ENCODE results near the gene CNRIP1.
A peak's percentile ranks its signal among the peaks of the same experiment; 100 is the strongest.
"Not testable (repeated sequence)": the region's sequence is repeated elsewhere in the genome, so short reads cannot be mapped to it uniquely, and the experiment has no call there.

CNRIP1 gene, protein sequence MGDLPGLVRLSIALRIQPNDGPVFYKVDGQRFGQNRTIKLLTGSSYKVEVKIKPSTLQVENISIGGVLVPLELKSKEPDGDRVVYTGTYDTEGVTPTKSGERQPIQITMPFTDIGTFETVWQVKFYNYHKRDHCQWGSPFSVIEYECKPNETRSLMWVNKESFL

DNA sequence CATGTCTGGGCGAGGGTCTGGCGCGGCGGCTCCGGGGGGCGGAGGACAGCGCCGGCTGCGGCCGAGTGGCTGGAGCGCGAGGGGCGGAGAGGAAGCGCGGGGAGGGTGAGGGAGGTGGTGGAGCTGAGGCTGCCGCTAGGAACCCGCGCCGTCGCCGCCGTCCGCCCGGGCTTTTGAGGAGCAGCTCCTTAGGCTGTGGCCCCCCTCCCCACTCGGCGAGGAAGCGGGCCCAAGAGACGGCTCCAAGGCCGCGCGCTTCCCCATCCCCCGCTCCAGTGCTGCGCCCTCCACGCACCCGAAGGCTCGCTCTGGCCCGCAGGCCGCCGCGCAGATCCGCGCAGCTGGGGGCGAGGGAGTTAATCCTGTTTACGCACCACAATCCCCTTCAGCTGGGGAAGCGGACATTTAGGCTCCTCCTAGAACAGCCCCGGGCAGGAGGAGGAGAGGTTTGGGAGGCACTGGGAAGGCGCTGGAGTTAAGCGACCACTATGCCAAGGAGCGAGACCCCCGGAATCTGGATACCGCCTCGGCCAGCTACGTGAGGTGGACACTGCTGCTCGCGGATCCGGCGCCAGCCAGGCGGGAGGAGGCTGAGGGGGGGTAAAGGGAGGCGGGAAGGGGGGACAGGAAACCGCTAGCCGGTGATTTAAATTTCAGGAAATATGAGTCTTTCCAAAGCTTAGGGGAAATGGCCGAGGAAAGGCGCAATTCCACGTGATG is at the start of gene CNRIP1:
TSS of gene CNRIP1 (minus strand) at position 552 of the 720 bp plus-strand sequence. CDS start at position 3, 549 bp downstream.
- DNase-seq = no peak

DNA sequence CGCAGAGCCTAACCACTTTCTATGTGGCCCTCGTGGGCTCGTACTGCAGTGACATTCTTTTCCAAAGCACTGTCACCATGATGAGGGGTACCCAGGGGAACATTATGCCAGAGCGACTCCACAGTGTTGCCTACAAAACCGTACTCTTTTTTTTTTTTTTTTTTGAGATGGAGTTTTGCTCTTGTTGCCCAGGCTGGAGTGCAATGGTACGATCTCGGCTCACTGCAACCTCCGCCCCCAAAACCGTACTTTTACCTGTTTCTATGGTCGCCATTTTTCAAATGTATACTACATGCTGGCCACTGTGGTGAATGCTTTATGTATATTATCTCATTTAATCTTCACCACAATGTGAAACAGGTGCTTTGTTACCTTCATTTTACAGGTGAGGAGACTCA is 49.6 kb upstream of the CNRIP1 start:
- DNase-seq = no peak

DNA sequence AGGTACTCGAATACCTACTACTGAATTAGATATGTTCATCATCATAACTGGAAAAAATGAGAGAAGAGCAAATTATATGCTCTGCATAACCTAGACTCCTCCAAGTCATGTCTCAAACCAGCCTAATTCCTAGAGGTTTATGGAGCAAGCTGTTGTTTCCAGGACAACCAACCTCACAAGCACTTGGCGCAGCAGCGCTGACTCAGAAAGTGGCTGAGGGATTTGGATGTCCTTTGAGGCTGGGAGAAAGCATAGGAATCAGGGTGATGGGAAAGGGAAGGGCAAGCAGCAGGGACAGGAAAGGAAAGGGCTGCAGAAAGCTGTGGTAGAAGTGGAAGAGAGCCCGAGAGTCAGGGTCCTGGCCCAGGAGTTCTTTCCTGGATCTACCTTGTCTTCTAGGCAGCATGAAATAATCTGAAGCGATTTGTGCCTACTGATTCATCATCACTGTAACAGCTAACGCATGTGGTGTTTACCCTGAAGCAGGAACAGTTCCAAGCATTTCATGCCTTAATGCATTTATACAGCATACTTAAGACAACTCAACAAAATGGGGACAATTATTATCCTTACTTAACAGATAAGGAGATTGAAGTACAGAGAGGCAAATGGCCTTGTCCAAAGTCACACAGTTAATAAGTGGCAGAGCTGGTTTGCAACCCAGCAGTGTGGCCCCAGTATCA is 49.0 kb upstream of the CNRIP1 start:
- no peak for DNase-seq

DNA sequence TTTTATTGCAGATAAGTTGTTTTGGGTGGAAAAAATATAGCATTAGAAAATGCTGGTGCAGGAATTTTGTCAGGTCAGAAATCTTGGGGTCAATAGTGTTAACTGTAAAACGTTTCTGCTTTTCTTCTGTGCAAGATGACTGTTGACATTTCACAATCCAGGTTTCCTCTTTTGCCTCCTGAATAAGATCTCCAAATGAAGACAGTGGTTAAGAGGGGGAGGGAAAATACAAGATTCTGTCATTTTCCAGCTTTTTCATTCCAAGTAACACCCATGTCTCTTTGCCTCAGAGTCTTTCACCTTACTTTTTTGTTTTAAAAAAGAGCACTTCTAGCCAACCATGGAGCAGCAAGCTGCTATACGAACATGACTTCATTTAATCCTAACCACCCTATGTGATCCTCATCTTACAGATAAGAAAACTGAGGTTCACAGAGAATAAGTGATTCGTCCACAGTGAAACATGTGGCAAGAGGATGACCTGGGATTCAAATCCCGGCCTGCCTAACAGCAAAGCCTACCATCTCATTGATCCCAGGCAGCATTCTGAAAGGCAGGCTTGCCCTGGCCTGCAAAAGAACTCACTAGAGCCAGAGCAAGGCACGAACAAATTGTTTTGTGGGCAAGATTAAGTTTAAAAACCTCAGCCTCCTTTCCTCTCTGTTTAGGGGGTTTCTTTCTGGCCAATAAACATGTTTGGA is 48.4 kb upstream of the CNRIP1 start:
- no peak for DNase-seq

DNA sequence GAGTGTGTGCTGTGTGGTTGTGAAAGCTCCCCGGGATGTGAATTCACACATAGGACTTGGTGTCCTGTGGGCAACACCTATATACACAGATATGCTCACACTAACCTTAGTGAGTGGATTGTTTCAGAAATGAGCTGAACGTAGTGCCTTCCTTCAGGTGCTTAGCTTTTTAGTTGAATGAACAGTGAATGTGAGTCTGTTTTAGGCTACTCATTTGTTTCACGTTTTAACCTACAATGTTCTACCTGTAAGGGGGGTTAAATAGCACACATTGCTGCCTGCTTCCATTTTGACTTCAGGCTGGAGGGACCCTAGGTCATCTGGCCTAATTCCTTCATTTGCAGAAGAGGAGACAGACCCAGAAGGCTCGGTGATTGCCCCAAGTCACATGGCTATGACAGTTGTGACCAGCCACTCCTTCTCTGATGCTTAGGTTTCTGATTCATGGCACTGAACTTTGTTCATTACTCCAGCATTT is 46.4 kb upstream of the CNRIP1 start:
- no peak for DNase-seq

GRCh38 chr2:68365087-68365486 is 45.3 kb upstream of the CNRIP1 start, which contains the start of gene PLEK:
Gene PLEK, plus strand, starts transcription at chr2:68365282. Its CDS starts 70 bp downstream, at chr2:68365352.
- no peak for DNase-seq

DNA sequence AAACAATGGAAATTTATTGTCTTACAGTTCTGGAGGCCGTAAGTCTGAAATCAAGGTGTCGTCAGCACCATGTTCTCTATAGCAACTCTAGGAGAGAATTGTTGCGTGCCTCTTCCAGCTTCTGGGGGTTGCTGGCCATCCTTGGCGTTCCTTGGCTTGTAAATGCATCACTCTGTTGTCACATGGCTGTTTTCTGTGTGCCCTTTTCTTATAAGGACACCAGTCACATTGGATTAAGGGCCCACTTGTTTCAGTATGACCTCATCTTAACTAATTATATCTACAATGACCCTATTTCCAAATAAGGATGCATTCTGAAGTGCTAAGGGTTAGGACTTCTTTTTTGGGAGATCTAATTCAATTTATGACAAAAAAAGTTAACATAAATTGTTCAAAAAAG is 44.0 kb upstream of the CNRIP1 start:
- no peak for DNase-seq

DNA sequence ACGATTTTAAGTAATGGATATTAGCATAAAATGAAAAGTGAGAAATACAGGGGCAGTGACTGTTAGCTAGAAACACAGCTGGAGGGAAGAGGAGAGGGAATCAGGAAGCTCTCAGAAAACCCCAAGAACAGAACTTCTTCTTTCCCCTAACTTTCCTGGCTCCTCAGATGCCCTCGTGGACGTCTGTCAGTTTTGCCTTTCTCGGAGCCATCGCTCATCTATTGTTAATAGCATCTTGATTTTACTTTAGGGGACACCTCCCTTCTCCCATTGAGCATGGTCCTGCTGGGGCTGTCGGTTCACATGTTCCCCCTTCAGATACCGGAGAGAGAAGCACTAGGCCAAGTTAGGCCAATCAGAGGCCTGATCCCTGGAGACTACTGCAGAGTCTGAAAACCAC is 43.0 kb upstream of the CNRIP1 start:
- no peak for DNase-seq

DNA sequence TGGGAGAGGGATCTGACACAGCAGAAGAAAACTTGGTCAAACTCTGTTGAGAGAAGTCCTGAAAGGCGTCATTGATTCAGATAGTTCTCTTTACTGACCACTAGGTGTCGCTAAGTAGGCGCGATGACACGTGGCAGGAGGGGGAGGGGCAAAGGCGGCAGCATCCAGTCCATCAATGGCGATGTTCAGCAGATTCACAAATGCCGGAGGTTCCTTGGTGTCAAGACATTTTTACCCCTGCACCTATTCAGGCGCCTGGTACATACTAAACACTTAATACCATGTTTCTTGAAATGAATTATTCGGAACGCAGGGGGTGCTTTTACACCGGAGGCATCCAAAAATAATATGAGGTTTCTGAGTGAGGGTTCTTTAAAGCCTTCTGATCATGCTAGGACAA is 42.3 kb upstream of the CNRIP1 start:
- DNase-seq = peak; percentile 87

DNA sequence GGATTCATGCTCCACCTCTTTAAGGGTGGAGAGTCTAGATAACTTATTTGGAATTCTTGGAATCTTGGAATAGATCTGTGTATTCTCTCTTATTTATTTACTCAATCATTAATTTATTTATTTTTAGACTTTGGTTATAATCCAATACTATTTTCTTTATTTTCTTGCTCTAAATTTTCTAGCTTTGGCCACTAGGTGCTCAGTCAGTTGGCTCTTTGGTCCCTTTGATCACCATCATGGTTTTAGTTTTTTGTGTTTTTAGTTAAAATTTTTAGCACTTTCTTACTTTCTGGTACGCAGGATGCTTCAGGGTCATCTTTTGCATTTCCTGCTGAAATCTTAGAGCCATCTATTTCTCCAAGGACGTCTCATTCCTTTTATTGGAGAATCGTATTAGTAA is 40.1 kb upstream of the CNRIP1 start:
- DNase-seq = no peak

- DNase-seq = peak; percentile 26
Observed at GRCh38 chr2:68357605-68358337, 38.0 kb upstream of the CNRIP1 start.

- DNase-seq = no peak
Observed at GRCh38 chr2:68356599-68357239, 37.0 kb upstream of the CNRIP1 start.

GRCh38 chr2:68352651-68353391 is 33.1 kb upstream of the CNRIP1 start:
- DNase-seq = no peak

- no peak for DNase-seq
Observed at GRCh38 chr2:68351997-68352396, 32.2 kb upstream of the CNRIP1 start.

DNA sequence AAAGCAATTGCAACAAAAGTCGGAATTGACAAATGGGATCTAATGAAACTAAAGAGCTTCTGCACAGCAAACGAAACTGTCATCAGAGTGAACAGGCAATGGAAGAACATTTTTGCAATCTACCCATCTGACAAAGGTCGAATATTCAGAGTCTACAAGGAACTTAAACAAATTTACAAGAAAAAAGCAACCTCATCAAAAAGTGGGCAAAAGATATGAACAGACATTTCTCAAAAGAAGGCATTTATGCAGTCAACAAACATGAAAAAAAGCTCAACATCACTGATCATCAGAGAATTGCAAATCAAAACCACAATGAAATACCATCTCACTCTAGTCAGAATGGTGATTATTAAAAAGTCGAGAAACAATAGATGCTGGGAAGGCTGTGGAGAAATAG is 29.3 kb upstream of the CNRIP1 start:
- not testable (repeated sequence) for DNase-seq

DNA sequence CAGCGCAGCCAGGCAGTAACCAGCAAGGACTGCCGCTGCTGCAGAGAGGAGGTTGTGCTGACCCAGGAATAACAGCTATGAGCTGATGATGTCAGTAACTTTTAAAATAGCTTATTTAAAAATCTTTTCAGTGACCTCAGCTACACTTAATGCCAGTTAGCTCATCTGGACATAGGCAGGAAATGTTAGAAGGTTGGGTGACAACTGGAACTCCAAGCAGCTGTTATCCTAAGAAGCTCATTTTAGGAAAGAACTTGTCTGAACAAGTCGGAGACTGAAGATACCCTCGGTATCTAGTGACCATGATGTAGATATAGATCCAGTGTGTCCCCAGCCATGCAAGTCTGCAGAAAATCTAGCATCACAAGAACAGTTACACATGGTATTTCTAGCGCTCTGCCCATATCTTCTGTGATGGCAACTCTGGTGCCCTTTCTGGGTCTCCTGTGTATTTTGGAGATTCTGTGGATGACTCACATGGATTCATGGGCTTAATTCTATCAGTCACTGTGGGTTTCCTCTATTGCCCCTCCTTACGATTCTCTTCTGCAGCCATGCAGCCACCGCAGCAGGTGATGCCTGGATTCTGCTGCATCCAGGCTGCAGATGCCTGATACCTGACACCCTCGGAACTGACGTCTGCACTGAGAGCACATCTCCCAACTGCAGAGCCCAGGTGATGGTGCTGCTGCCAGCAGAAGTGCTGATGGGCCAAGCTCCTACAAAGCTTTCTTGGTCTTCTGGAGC is 25.6 kb upstream of the CNRIP1 start:
- no peak for DNase-seq

DNA sequence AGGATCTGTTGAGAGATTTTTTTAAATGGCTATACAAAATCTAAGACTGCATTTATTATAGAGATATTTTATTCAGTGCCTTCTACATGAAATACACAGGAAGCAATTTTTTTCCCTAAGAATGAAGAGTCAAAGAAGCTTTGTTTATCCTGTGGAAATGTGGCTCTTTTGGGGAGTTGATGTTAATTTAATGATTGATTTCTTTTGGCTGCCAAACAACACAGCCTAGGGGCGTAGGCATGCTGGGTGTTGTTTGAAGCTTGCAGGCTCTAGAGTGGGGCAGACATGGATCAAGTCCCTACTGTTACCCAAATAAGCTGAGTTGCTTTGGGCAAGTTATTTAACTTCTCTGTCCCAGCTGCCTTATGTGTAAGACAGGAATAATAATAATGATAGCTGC is 24.3 kb upstream of the CNRIP1 start:
- no peak for DNase-seq

DNA sequence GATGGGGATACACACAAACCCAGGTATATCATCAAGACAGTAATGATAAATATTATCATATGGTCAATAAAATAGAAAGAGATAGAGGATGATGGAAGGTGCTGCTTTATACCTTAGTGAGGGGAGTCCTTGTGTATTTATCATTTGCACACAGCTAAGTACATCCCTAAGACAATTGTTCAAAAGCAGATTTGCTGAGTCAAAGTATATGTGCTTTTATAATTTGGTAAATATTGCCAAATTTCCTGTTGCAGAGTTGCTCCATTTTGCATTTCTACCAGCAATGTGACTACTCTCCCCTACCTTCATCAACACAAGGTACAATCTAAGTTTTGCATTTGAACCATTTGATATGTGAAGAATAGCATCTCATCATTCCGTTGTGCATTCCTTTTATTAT is 22.7 kb upstream of the CNRIP1 start:
- no peak for DNase-seq

- no peak for DNase-seq
Observed at GRCh38 chr2:68341583-68341982, 21.8 kb upstream of the CNRIP1 start.

DNA sequence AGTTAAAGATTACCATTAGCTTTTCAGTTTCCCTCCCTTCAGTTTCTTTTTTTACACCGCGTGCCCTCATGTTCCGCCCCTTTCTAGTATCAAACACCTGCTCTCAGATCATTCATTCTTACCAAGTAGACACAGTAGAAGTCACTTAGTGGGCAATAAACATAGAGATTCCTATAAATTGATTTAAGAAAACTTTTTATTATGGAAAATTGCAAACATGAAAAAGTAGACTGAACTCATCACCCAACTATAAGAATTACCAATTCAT is 21.2 kb upstream of the CNRIP1 start:
- DNase-seq = no peak
